ENCODE measurements around the gene SH3RF3. TPM values are rescaled to one million over a fixed set of nuclear protein-coding genes. Genes with fewer than 3 reads are reported as not detected.

SH3RF3 gene
- total RNA-seq, 6 donors from 2014 or later = 4.1 to 21.0 (median 8.0) TPM

- no peak for DNase-seq
- TF ChIP-seq POLR2A (IDR thresholded peaks at IDR 0.05) (no peak), CTCF (IDR thresholded peaks at IDR 0.05) (no peak), EP300 (IDR thresholded peaks at IDR 0.05) (no peak)
- no peak for ATAC-seq (ENCODE audit: low FRiP score in 2 of 2)
- H3K9me3 ChIP-seq = no peaks in the 10 kb centered on the region
- H3K4me3 ChIP-seq = no peak overlapping the region
- WGBS, 2 donors = 83 to 96% methylated on average over 4 of the region's 4 CpGs
- no peaks in the 10 kb centered on the region for H3K4me1 ChIP-seq
- H3K27ac ChIP-seq = no peak overlapping the region
- H3K27me3 ChIP-seq = no peaks in the 10 kb centered on the region
- H3K36me3 ChIP-seq = no peaks in the 10 kb centered on the region
Observed at GRCh38 chr2:109083771-109084170, 45.2 kb upstream of the SH3RF3 start.

GRCh38 chr2:109084341-109084740, 44.7 kb upstream of the SH3RF3 start:
- WGBS, 2 donors = 89 to 92% methylated on average over 3 of the region's 3 CpGs
- ATAC-seq (ENCODE audit: low FRiP score in 2 of 2) = no peak
- TF ChIP-seq POLR2AphosphoS5 (IDR thresholded peaks at IDR 0.05) (no peak), POLR2A (IDR thresholded peaks at IDR 0.05) (no peak), CTCF (IDR thresholded peaks at IDR 0.05) (no peak), EP300 (IDR thresholded peaks at IDR 0.05) (no peak)

GRCh38 chr2:109085912-109086742, 42.9 kb upstream of the SH3RF3 start:
- TF ChIP-seq CTCF (IDR thresholded peaks at IDR 0.05) (no peak), EP300 (IDR thresholded peaks at IDR 0.05) (no peak), POLR2A (IDR thresholded peaks at IDR 0.05) (no peak), POLR2AphosphoS5 (IDR thresholded peaks at IDR 0.05) (no peak)
- no peak for ATAC-seq (ENCODE audit: low FRiP score in 2 of 2)
- H3K4me1 ChIP-seq = no peaks in the 10 kb centered on the region
- no peaks in the 10 kb centered on the region for H3K9me3 ChIP-seq
- DNase-seq = no peak
- WGBS, 2 donors = 87 to 88% methylated on average over 10 to 11 of the region's 11 CpGs
- no peaks in the 10 kb centered on the region for H3K27me3 ChIP-seq
- H3K36me3 ChIP-seq = no peaks in the 10 kb centered on the region
- H3K27ac ChIP-seq = no peak overlapping the region
- H3K4me3 ChIP-seq = no peak overlapping the region

More at GRCh38 chr2:109084341-109084740, 44.7 kb upstream of the SH3RF3 start:
- Histone ChIP-seq H3K36me3 (no peaks in the 10 kb centered on the region), H3K27ac (no peak overlapping the region), H3K4me3 (no peak overlapping the region), H3K9me3 (no peaks in the 10 kb centered on the region), H3K27me3 (no peaks in the 10 kb centered on the region), H3K4me1 (no peaks in the 10 kb centered on the region)
- no peak for DNase-seq

GRCh38 chr2:109086743-109087020, 42.3 kb upstream of the SH3RF3 start:
- Histone ChIP-seq H3K27ac (no peak overlapping the region), H3K27me3 (no peaks in the 10 kb centered on the region), H3K4me3 (no peak overlapping the region), H3K9me3 (no peaks in the 10 kb centered on the region), H3K4me1 (no peaks in the 10 kb centered on the region), H3K36me3 (no peaks in the 10 kb centered on the region)
- ATAC-seq (ENCODE audit: low FRiP score in 2 of 2) (no peak), DNase-seq (no peak)
- TF ChIP-seq EP300 (IDR thresholded peaks at IDR 0.05) (no peak), POLR2AphosphoS5 (IDR thresholded peaks at IDR 0.05) (no peak), CTCF (IDR thresholded peaks at IDR 0.05) (no peak), POLR2A (IDR thresholded peaks at IDR 0.05) (no peak)
- 89 to 100% methylated on average over 2 of the region's 2 CpGs for WGBS, 2 donors

All from upper lobe of left lung (tissue), 6 donors.